ENCODE results near the gene PIEZO2.

DNA sequence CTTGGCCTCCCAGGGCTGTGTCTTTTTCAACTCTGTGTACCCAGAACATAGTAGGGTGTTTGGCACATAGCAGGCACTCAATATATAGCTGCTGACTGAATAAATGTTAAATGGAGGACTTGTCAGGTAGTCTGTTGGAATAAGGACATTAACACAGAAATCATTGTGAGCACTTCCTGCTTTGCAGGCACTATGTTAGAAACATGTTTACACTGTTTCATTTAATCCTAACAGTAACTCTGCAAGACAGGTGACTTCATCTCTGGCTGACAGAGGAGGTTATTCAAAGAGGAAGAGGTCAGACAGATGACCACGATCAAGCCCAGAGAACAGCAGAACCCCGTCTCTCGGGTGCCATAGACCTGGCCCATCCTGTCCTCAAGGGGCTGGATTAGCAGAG lies 28.0 kb upstream of the PIEZO2 start:
- no peak for TF ChIP-seq TAF1 (IDR thresholded peaks at IDR 0.05; ENCODE audit: borderline replicate concordance, low read depth, low read length)
- no peak for TF ChIP-seq POLR2A (IDR thresholded peaks at IDR 0.05; ENCODE audit: low read depth, low read length)

Measured in GM12892 (cell line).